Prostate gland (tissue), 1 donor: Measurements from ENCODE around the gene THSD4.

Experiments used
- POLR2A ChIP-seq: fragments of 450-650 bp; IDR thresholded peaks from one replicate; pipeline ENCODE4 v1.6.1; 2016; ENCODE audit warnings: antibody characterized with exemption, mild to moderate bottlenecking
- POLR2AphosphoS5 ChIP-seq: sonication (generic); formaldehyde crosslinking; IDR thresholded peaks from one replicate; pipeline ENCODE4 v1.6.1; 2017; ENCODE audit warnings: antibody characterized with exemption

DNA sequence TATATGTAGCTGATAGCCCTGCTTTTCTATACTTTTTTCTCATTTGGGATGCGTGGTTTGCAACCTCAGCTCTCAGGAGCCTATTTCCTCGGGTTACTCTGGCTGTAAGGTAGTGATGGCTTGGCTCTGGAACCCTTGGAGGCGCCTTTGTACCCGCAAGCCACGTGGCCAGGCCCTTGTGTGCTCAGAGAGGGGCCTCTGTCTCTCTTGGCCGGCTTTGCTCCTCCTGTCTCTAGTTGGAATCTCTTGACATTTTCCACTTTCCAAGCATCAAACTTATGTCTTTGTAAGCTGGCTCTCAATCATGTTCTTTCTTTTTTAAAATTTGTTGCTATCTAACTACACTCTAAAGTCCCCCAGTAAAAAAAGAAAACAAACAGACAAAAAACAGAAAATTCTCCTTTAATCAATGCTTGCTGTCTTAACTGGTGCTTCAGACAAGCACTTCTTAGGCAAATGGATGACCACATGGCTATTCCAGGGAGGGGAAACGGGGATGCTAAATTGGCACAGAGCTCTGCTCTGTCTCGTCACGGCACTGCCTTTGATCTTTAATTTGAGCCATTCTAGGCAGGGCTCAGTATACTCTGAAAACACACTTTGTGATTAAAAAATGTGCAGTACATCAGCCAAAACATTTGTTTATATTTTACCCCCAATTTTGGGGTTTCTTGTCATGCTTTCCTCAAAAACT is 514.7 kb downstream of the THSD4 start:
- TF ChIP-seq POLR2AphosphoS5 (no peak), POLR2A (no peak)
